Fibroblast of lung (primary cell): ENCODE results near the gene SMAD3. TPM values are rescaled to one million over a fixed set of nuclear protein-coding genes. Genes with fewer than 3 reads are reported as not detected.

Experiments
- DNase-seq, 2 donors: peaks; one replicate each; pipeline versions ENCODE4 v3.0.0 to v3.0.0-alpha.2; 2010; ENCODE audit warnings: low read depth in 2 of 2
- H2AFZ ChIP-seq: 2 replicates; pipeline ENCODE4 v1.5.1; 2012; ENCODE audit warnings: low read length, control low read depth, inconsistent platforms
- H3K27ac ChIP-seq: 2 replicates; pipeline ENCODE4 v1.5.1; 2011; ENCODE audit warnings: low read length, control low read depth; ENCODE audit not compliant: insufficient read depth
- H3K27me3 ChIP-seq: 2 replicates; pipeline ENCODE4 v1.5.1; 2011; ENCODE audit warnings: mild to moderate bottlenecking, low read length; ENCODE audit not compliant: control insufficient read depth, insufficient read depth
- H3K36me3 ChIP-seq: 2 replicates; pipeline ENCODE4 v1.5.1; 2011; ENCODE audit warnings: low read length; ENCODE audit not compliant: control insufficient read depth, insufficient read depth
- H3K4me1 ChIP-seq: 2 replicates; pipeline ENCODE4 v1.5.1; 2011; ENCODE audit warnings: low read length; ENCODE audit not compliant: control insufficient read depth, insufficient read depth; ENCODE audit errors: extremely low read depth
- H3K4me2 ChIP-seq: 2 replicates; pipeline ENCODE4 v1.5.1; 2011; ENCODE audit warnings: low read length, control low read depth; ENCODE audit not compliant: insufficient read depth; ENCODE audit errors: extremely low read depth
- H3K4me3 ChIP-seq, 4 experiments: fragments of 200-600 bp in 1 of 4; sonication (generic) in 1 of 4; replicated peaks in 1 of 4; 2 replicates each; pipeline ENCODE4 v1.5.1; 2011 to 2016; ENCODE audit warnings: low read length in 4 of 4, low read depth in 3 of 4, mild to moderate bottlenecking in 3 of 4, control low read depth in 2 of 4, inconsistent platforms in 1 of 4, mixed read lengths in 1 of 4; ENCODE audit not compliant: insufficient read depth in 1 of 4; ENCODE audit errors: control extremely low read depth in 1 of 4
- H3K79me2 ChIP-seq: 2 replicates; pipeline ENCODE4 v1.5.1; 2012; ENCODE audit warnings: mild to moderate bottlenecking, low read length, inconsistent platforms; ENCODE audit not compliant: control insufficient read depth, insufficient read depth
- H3K9ac ChIP-seq: 2 replicates; pipeline ENCODE4 v1.5.1; 2011; ENCODE audit warnings: mild to moderate bottlenecking, low read length, control low read depth; ENCODE audit not compliant: insufficient read depth
- H3K9me3 ChIP-seq: 2 replicates; pipeline ENCODE4 v1.5.1; 2012; ENCODE audit warnings: low read depth, low read length; ENCODE audit not compliant: control insufficient read depth, insufficient read depth
- H4K20me1 ChIP-seq: 2 replicates; pipeline ENCODE4 v1.5.1; 2011; ENCODE audit warnings: low read length; ENCODE audit not compliant: control insufficient read depth, insufficient read depth; ENCODE audit errors: extremely low read depth
- EZH2 ChIP-seq: IDR thresholded peaks from 2 replicates; pipeline ENCODE4 v1.5.1; 2012; ENCODE audit warnings: low read length, control low read depth, mild to moderate bottlenecking; ENCODE audit errors: missing control alignments
- polyA plus RNA-seq, 2 donors: library from polyadenylated mRNA; depleted of rRNA in 1 of 2; stranded (reverse) in 1 of 2; unstranded in 1 of 2; fragments of >200 nt; gene quantifications; 2 replicates each; pipeline ENCODE4 v1.2.1, GENCODE V29; 2011 to 2012; ENCODE audit warnings: missing spikeins in 1 of 2
- total RNA-seq: library from RNA; depleted of rRNA; stranded (reverse); fragments of >200 nt; gene quantifications from 2 replicates; pipeline ENCODE4 v1.2.1, GENCODE V29; 2014
- TF ChIP-seq, protein P1 (sequence below), 2 donors: IDR thresholded peaks in 1 of 2; conservative IDR thresholded peaks in 1 of 2; 1 replicate in 1 of 2; 2 replicates in 1 of 2; pipeline ENCODE4 v1.5.1; 2011 to 2012; ENCODE audit warnings: low read length in 2 of 2, control low read depth in 1 of 2, inconsistent platforms in 1 of 2, low read depth in 1 of 2, mild to moderate bottlenecking in 1 of 2

Gene SMAD3
- total and polyA plus RNA-seq, 2 donors (not counting 1 experiment from before 2014, with no cell fraction given), result 69.9 to 173 TPM

DNA sequence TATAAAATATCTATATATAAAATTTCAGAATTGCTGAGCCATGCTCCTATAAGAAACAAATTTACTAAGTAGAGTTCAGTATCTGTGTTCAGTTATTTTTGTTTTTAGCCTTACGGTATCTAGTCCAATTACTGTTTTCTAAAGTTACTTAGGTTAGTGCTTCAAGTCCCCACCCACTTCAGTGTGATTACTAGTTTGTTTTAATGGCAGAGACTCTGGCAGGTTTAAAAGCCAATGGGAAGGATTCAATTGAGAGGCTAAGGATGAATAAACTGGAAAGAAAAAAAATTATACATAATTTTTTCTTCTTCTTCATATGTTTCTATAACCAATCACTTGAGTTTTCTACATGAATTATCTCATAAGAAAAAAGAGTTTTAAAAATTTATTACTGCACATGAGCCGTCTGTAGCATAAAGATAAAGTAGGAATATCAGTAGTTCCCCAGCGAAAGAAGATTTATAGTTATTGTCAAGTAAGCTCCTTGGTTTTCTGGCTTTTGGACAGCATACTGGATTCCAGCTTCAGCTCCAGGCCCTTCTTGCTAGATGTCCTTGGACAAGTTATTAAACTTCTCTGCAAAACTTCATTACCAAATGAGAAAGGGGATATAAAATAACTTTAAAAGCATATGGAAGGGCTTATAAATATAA lies 142.3 kb downstream of the SMAD3 start:
- Histone ChIP-seq H3K4me2 (no peak overlapping the region), H3K36me3 (peaks cover 1% of the 10 kb centered on the region)

DNA sequence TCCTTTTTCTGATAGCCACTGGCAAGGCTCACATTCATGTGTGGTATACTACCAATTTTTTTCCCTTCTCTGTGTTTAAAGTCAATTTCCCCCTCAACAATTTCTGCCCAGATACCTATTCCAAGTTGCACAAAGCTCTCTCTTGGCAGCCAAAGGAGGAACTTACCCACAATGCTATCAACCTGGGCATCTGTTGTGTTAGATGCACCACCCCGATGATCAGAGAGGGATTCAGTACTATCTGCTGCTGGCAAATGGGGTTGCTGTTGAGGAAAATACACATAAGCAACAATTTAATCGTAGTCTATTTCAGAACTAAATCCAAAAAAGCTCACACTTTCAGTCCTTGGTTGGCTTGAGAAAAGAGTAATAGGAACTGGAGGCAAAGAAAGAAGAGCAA lies 143.0 kb downstream of the SMAD3 start:
- Histone ChIP-seq H3K9ac (no peak overlapping the region), H3K4me1 (no peaks in the 10 kb centered on the region), H4K20me1 (no peaks in the 10 kb centered on the region), H3K4me2 (no peak overlapping the region), H3K4me3 (no peak overlapping the region), H3K79me2 (no peaks in the 10 kb centered on the region), H3K27me3 (no peaks in the 10 kb centered on the region), H3K9me3 (no peaks in the 10 kb centered on the region), H3K36me3 (peaks cover 1% of the 10 kb centered on the region), H3K27ac (no peak overlapping the region), H2AFZ (no peak overlapping the region)
- no peak for DNase-seq
- TF ChIP-seq EZH2, result no peak
- TF ChIP-seq, protein P1, sequence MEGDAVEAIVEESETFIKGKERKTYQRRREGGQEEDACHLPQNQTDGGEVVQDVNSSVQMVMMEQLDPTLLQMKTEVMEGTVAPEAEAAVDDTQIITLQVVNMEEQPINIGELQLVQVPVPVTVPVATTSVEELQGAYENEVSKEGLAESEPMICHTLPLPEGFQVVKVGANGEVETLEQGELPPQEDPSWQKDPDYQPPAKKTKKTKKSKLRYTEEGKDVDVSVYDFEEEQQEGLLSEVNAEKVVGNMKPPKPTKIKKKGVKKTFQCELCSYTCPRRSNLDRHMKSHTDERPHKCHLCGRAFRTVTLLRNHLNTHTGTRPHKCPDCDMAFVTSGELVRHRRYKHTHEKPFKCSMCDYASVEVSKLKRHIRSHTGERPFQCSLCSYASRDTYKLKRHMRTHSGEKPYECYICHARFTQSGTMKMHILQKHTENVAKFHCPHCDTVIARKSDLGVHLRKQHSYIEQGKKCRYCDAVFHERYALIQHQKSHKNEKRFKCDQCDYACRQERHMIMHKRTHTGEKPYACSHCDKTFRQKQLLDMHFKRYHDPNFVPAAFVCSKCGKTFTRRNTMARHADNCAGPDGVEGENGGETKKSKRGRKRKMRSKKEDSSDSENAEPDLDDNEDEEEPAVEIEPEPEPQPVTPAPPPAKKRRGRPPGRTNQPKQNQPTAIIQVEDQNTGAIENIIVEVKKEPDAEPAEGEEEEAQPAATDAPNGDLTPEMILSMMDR (conservative IDR thresholded peaks at IDR 0.05 in 1 of 2, IDR thresholded peaks at IDR 0.05 in 1 of 2; ENCODE audit: low read depth in 1 of 2, low read length in 2 of 2), result no peak

More for the DNA sequence above, 142.3 kb downstream of the SMAD3 start:
- DNase-seq, result no peak
- H2AFZ ChIP-seq, result no peak overlapping the region
- no peaks in the 10 kb centered on the region for H3K79me2 ChIP-seq
- no peaks in the 10 kb centered on the region for H4K20me1 ChIP-seq
- H3K27ac ChIP-seq, result no peak overlapping the region
- no peaks in the 10 kb centered on the region for H3K9me3 ChIP-seq
- H3K27me3 ChIP-seq, result no peaks in the 10 kb centered on the region
- no peak for TF ChIP-seq EZH2
- TF ChIP-seq, protein P1 (conservative IDR thresholded peaks at IDR 0.05 in 1 of 2, IDR thresholded peaks at IDR 0.05 in 1 of 2; ENCODE audit: low read depth in 1 of 2, low read length in 2 of 2), result no peak
- H3K4me1 ChIP-seq, result no peaks in the 10 kb centered on the region
- no peak overlapping the region for H3K4me3 ChIP-seq
- H3K9ac ChIP-seq, result no peak overlapping the region

DNA sequence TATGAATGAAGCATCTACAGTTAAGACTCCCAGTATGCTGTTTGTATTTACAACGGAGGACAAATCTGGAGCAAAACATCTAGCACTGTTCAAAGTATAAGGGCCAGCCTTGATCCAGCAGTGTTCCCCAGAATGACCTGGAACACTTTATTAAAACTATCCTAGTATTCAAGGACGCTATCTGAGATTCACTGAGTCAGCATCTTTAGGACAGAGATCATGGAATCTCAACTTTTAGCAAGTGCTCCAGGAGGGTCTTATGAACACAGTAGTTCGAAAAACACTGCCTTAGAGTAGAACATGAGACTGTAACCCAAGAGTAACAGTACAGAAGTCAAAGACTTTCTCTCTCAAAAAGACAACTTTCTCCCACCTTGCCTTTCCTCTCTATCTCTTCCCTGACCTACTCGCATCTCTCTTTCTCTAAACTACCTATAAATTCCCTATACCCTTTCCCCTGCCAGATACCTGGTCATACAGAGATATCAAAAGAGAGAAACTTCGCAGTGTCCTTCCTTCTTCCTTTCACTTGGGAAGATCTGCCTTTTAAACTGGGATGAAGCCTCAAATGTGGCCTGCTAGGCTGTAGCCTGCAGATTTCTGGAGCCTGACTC lies 145.3 kb downstream of the SMAD3 start:
- H4K20me1 ChIP-seq, result no peaks in the 10 kb centered on the region
- H3K9me3 ChIP-seq, result no peaks in the 10 kb centered on the region
- H3K4me2 ChIP-seq, result no peak overlapping the region
- no peak overlapping the region for H2AFZ ChIP-seq
- TF ChIP-seq, protein P1 (conservative IDR thresholded peaks at IDR 0.05 in 1 of 2, IDR thresholded peaks at IDR 0.05 in 1 of 2; ENCODE audit: low read depth in 1 of 2, low read length in 2 of 2), result no peak
- TF ChIP-seq EZH2, result no peak
- H3K36me3 ChIP-seq, result peaks cover 1% of the 10 kb centered on the region
- H3K79me2 ChIP-seq, result no peaks in the 10 kb centered on the region
- H3K4me1 ChIP-seq, result no peaks in the 10 kb centered on the region
- no peaks in the 10 kb centered on the region for H3K27me3 ChIP-seq
- no peak overlapping the region for H3K27ac ChIP-seq
- no peak overlapping the region for H3K9ac ChIP-seq
- no peak for DNase-seq
- H3K4me3 ChIP-seq, result no peak overlapping the region
